Naive thymus-derived CD4-positive, alpha-beta T cell (primary cell): ENCODE data around the gene SPTY2D1. TPM values are rescaled to one million over a fixed set of nuclear protein-coding genes. Genes with fewer than 3 reads are reported as not detected.
A peak's percentile ranks its signal among the peaks of the same experiment; 100 is the strongest.

Experiments
- ATAC-seq: fragments of 150-1000 bp; cut with Tn5 transposase; 2 replicates; pipeline ENCODE4 v1.10.0; 2021; ENCODE audit warnings: mild to moderate bottlenecking, moderate library complexity
- CTCF ChIA-PET: fragments of 350-600 bp; sonication (Branson Sonifier 250); formaldehyde crosslinking; loops from one replicate; lab custom pipeline; 2021; ENCODE audit warnings: antibody characterized with exemption; lab: Charles Lee
- POLR2A ChIA-PET: fragments of 350-600 bp; sonication (Branson Sonifier 250); formaldehyde crosslinking; loops from one replicate; lab custom pipeline; 2021; ENCODE audit warnings: antibody characterized with exemption, inconsistent platforms; lab: Charles Lee
- DNase-seq, 9 donors: peaks; one replicate each; pipeline versions ENCODE4 v3.0.0 to v3.0.0-alpha.2; 2020 to 2022; ENCODE audit warnings: mixed read lengths in 1 of 9
- H3K27ac ChIP-seq: one replicate; pipeline ENCODE4 v1.7.0; 2013; ENCODE audit warnings: mild to moderate bottlenecking, low read depth, low read length, moderate library complexity
- H3K27me3 ChIP-seq, 2 donors: one replicate each; pipeline ENCODE4 v1.7.0; 2013; ENCODE audit warnings: low read length in 2 of 2, mild to moderate bottlenecking in 2 of 2, moderate library complexity in 2 of 2; ENCODE audit not compliant: control insufficient read depth in 2 of 2, insufficient read depth in 2 of 2
- H3K36me3 ChIP-seq, 3 experiments: 1 replicate in 2 of 3; 2 replicates in 1 of 3; pipeline ENCODE4 v1.7.0; 2013; ENCODE audit warnings: low read length in 3 of 3, mild to moderate bottlenecking in 3 of 3, moderate library complexity in 1 of 3; ENCODE audit not compliant: insufficient read depth in 3 of 3, control insufficient read depth in 2 of 3
- H3K4me1 ChIP-seq, 2 donors: one replicate each; pipeline ENCODE4 v1.7.0; 2013; ENCODE audit warnings: low read length in 2 of 2, mild to moderate bottlenecking in 2 of 2, moderate library complexity in 1 of 2; ENCODE audit not compliant: control insufficient read depth in 2 of 2, insufficient read depth in 2 of 2
- H3K4me3 ChIP-seq: 2 replicates; pipeline ENCODE4 v1.7.0; 2013; ENCODE audit warnings: mild to moderate bottlenecking, low read length
- H3K9me3 ChIP-seq, 3 experiments: 1 replicate in 2 of 3; 2 replicates in 1 of 3; pipeline ENCODE4 v1.7.0; 2013; ENCODE audit warnings: low read length in 3 of 3; ENCODE audit not compliant: control insufficient read depth in 2 of 3
- H3K27ac Mint-ChIP-seq, 9 donors: one replicate each; pipeline ENCODE4 v1.8.0; 2020 to 2022; ENCODE audit warnings: mixed read lengths in 9 of 9, mild to moderate bottlenecking in 8 of 9, moderate library complexity in 5 of 9, inconsistent platforms in 2 of 9
- H3K27me3 Mint-ChIP-seq, 5 donors: one replicate each; pipeline ENCODE4 v1.8.0; 2021 to 2022; ENCODE audit warnings: mixed read lengths in 5 of 5, mild to moderate bottlenecking in 1 of 5
- H3K36me3 Mint-ChIP-seq, 5 donors: one replicate each; pipeline ENCODE4 v1.8.0; 2020 to 2022; ENCODE audit warnings: mixed read lengths in 5 of 5, mild to moderate bottlenecking in 3 of 5, inconsistent platforms in 1 of 5
- H3K4me1 Mint-ChIP-seq, 7 donors: one replicate each; pipeline ENCODE4 v1.8.0; 2020 to 2022; ENCODE audit warnings: mixed read lengths in 7 of 7, mild to moderate bottlenecking in 3 of 7, inconsistent platforms in 1 of 7
- H3K4me3 Mint-ChIP-seq, 10 donors: one replicate each; pipeline ENCODE4 v1.8.0; 2020 to 2022; ENCODE audit warnings: mild to moderate bottlenecking in 10 of 10, mixed read lengths in 10 of 10, moderate library complexity in 6 of 10, inconsistent platforms in 2 of 10
- H3K9me3 Mint-ChIP-seq, 11 donors: one replicate each; pipeline ENCODE4 v1.8.0; 2020 to 2022; ENCODE audit warnings: mixed read lengths in 11 of 11, mild to moderate bottlenecking in 4 of 11, inconsistent platforms in 1 of 11, moderate library complexity in 1 of 11
- intact Hi-C, 2 donors: fragments of 100-400 bp; cut with micrococcal nuclease; formaldehyde crosslinking; loops; one replicate each; pipeline ENCODE4 v1.15.1; 2023
- polyA plus RNA-seq, 2 donors: library from polyadenylated mRNA; unstranded; fragments of 300-500 nt; fragmentation: Illumina TruSeq; gene quantifications; one replicate each; pipeline ENCODE4 v1.2.3, GENCODE V29; 2021
- total RNA-seq, 6 experiments: library from RNA in 5 of 6; stranded (reverse) in 5 of 6; gene quantifications; 1 replicate in 5 of 6; 2 replicates in 1 of 6; pipeline ENCODE4 v1.2.3 and lab custom pipeline; 2021 to 2026

SPTY2D1 gene
- total and polyA plus RNA-seq, 7 experiments from 2014 or later: 7.1 to 37.4 (median 27.1) TPM

DNA sequence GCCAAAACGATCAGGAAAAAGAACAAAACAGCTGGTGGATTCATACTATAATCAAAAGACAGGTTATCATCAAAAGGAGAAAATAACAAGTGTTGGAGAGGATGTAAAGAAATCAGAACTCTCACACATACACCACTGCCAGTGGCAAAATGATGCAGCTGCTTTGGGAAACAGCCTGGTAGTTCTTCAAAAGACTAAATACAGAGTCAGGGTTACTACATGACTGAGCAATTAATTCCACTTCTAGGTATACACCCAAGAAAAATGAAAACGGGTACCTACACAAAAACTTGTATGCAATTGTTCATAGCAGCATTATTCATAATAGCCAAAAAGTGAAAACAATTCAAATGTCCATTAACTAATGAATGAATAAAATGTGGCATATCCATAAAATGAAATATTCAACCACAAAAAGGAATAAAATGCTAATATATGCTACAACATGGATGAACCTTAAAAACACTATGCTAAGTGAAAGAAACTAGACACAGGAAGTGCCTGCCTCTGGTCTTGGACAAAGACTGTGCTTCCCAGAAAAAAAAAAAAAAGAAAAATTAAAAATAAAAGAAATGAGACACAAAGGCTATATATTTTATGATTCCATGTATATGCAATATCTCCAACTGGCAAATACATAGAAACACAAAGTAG, 53.9 kb downstream of the SPTY2D1 start:
- Mint-ChIP-seq H3K27ac (no peak overlapping the region), H3K9me3 (no peaks in the 10 kb centered on the region), H3K27me3 (no peaks in the 10 kb centered on the region)

DNA sequence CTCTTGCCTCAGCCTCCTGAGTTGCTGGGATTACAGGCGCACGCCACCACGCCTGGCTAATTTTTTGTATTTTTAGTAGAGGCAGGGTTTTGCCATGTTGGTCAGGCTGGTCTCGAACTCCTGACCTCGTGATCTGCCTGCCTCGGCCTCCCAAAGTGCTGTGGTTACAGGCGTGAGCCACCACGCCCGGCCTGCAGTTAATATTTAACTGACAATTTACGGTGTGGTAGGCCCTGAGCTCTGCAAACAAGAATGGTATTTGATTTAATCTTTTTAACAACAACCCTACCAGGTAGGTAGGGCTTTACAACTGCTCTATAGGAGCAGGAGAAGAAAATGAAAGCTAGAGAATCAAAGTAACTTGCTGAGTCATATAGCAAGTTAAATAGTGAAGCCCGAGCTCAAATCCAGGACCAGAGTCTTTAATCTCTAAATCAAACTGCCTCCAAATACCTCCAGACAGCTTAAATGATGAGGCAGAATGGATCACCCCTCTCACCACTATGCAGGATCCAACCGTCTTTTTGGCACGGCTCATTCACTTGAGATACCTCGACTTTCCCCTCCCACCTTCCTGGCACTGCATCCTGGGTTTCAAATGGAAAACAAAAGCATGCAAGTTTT, 55.1 kb downstream of the SPTY2D1 start:
- no peak overlapping the region for H3K27ac ChIP-seq

More for the DNA sequence above, 53.9 kb downstream of the SPTY2D1 start:
- Histone ChIP-seq H3K4me3 (no peak overlapping the region), H3K4me1 (no peaks in the 10 kb centered on the region), H3K36me3 (no peaks in the 10 kb centered on the region), H3K9me3 (no peaks in the 10 kb centered on the region), H3K27ac (no peak overlapping the region), H3K27me3 (no peaks in the 10 kb centered on the region)
- intact Hi-C loops: no loop called here
- Mint-ChIP-seq H3K36me3 (peaks cover 0 to 14% (median 5%) of the 10 kb centered on the region in 5 donors), H3K4me1 (peaks cover 0 to 34% (median 5%) of the 10 kb centered on the region in 7 donors), H3K4me3 (no peak overlapping the region)
- ATAC-seq: no peak
- ChIA-PET POLR2A (no interaction called here), CTCF (interaction anchor here (0.6 kb wide), 1 partner anchor 72 kb away, joined by 3 read pairs; no protein-coding TSS in a partner anchor)
- DNase-seq: no peak

DNA sequence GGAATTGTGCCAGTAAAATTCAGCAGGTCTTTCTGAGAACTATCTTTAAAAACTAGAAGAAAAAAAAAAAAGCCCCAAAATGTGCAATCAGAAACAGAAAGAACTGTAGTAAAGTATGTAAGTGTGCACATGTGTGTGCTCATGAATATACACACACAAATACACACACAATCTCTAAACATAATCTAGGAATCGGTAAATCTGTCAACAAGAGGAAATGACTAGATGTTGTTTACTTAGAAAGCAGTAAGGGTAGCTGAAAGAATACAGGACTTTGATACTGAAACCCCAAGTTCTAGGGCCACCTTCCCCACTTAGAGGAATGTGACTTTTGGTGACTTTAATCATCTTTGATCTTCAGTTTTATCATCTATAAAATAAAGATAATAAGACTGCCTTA, 58.8 kb downstream of the SPTY2D1 start:
- peak overlapping the region in 1 of 9 donors; percentile 5 for H3K27ac Mint-ChIP-seq
- no peaks in the 10 kb centered on the region for H3K9me3 Mint-ChIP-seq
- peaks cover 0 to 6% (median 0%) of the 10 kb centered on the region in 3 experiments for H3K36me3 ChIP-seq
- H3K36me3 Mint-ChIP-seq: peaks cover 0 to 39% (median 15%) of the 10 kb centered on the region in 5 donors
- intact Hi-C loops: no loop called here
- no peaks in the 10 kb centered on the region for H3K27me3 ChIP-seq
- ATAC-seq (no peak), DNase-seq (no peak)
- H3K4me1 ChIP-seq: no peaks in the 10 kb centered on the region
- no peaks in the 10 kb centered on the region for H3K27me3 Mint-ChIP-seq
- no peak overlapping the region for H3K27ac ChIP-seq
- peaks cover 0 to 43% (median 6%) of the 10 kb centered on the region in 7 donors for H3K4me1 Mint-ChIP-seq
- no peak overlapping the region for H3K4me3 ChIP-seq
- no peak overlapping the region for H3K4me3 Mint-ChIP-seq
- POLR2A ChIA-PET: no interaction called here
- CTCF ChIA-PET: no interaction called here
- H3K9me3 ChIP-seq: no peaks in the 10 kb centered on the region

More for the DNA sequence above, 55.1 kb downstream of the SPTY2D1 start:
- Histone ChIP-seq H3K9me3 (no peaks in the 10 kb centered on the region), H3K4me1 (no peaks in the 10 kb centered on the region), H3K27me3 (no peaks in the 10 kb centered on the region), H3K36me3 (peaks cover 0 to 6% (median 0%) of the 10 kb centered on the region in 3 experiments), H3K4me3 (no peak overlapping the region)
- intact Hi-C loops: loop anchor here in 1 of 2 donors (1.0 to 2.0 kb wide), 3 partner anchors 9 to 56 kb away; partner anchors contain the start of genes SPTY2D1 and UEVLD
- peaks cover 0 to 40% (median 2%) of the 10 kb centered on the region in 7 donors for H3K4me1 Mint-ChIP-seq
- DNase-seq (no peak), ATAC-seq (peak; percentile 24)
- peaks cover 0 to 19% (median 5%) of the 10 kb centered on the region in 5 donors for H3K36me3 Mint-ChIP-seq
- peak overlapping the region in 2 of 10 donors; percentile 29 to 67 for H3K4me3 Mint-ChIP-seq
- H3K9me3 Mint-ChIP-seq: no peaks in the 10 kb centered on the region
- H3K27ac Mint-ChIP-seq: peak overlapping the region in 1 of 9 donors; percentile 51
- H3K27me3 Mint-ChIP-seq: no peaks in the 10 kb centered on the region
- POLR2A ChIA-PET: interaction anchor here (0.7 kb wide), 1 partner anchor 96 kb away, joined by 3 read pairs; no protein-coding TSS in a partner anchor
- CTCF ChIA-PET: interaction anchor here (1.1 to 1.3 kb wide), 3 partner anchors 39 to 143 kb away, joined by 3 read pairs; no protein-coding TSS in a partner anchor

DNA sequence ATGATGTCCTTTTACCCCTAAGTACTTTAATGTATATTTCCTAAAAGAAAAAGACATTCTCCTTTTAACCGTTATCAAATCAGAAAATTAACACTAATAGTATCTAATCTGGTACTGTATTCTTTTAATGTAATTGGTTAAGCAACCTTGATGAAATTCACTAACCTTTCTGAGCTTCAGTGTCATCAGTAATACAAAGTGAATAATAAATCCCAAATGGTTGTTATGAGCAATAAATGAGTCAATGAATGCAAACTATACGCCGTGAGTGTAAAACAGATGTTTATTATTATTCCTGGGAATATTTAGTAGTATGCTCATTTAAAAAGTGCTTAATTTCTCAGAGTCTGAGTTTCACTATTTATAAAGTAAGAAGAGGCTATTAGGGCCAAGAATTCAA, 67.1 kb downstream of the SPTY2D1 start:
- H3K27me3 Mint-ChIP-seq: no peaks in the 10 kb centered on the region
- peaks cover 0 to 4% (median 0%) of the 10 kb centered on the region in 7 donors for H3K4me1 Mint-ChIP-seq
- intact Hi-C loops: no loop called here
- no peak overlapping the region for H3K27ac Mint-ChIP-seq
- DNase-seq (no peak), ATAC-seq (no peak)
- no peaks in the 10 kb centered on the region for H3K36me3 ChIP-seq
- H3K4me3 Mint-ChIP-seq: no peak overlapping the region
- H3K27me3 ChIP-seq: no peaks in the 10 kb centered on the region
- no peaks in the 10 kb centered on the region for H3K9me3 Mint-ChIP-seq
- H3K4me3 ChIP-seq: no peak overlapping the region
- ChIA-PET CTCF (interaction anchor here (0.6 kb wide), 1 partner anchor 113 kb away, joined by 6 read pairs; no protein-coding TSS in a partner anchor), POLR2A (no interaction called here)
- H3K4me1 ChIP-seq: no peaks in the 10 kb centered on the region
- H3K36me3 Mint-ChIP-seq: peaks cover 0 to 20% (median 5%) of the 10 kb centered on the region in 5 donors
- H3K9me3 ChIP-seq: no peaks in the 10 kb centered on the region
- no peak overlapping the region for H3K27ac ChIP-seq

DNA sequence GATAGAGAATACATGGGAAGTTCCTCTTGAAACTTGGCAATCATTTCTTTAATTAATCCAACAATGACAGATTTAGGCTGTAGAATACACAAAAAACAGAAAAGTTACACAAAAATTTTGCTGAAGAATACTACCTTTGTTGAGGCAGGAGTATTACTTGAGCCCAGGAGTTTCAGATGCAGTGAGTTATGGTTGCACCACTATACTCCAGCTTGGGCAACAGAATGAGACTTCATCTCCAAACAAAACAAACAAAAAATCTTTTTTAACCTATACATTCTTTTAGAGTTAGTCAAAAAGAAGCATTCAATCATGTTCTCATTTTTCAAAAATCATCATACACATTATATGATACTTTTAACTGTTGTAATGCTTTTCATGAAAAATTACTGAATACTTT, 67.7 kb downstream of the SPTY2D1 start:
- no peaks in the 10 kb centered on the region for H3K9me3 ChIP-seq
- H3K27ac Mint-ChIP-seq: no peak overlapping the region
- H3K27me3 ChIP-seq: no peaks in the 10 kb centered on the region
- H3K4me1 ChIP-seq: no peaks in the 10 kb centered on the region
- H3K36me3 Mint-ChIP-seq: peaks cover 0 to 15% (median 4%) of the 10 kb centered on the region in 5 donors
- no peak for DNase-seq
- ChIA-PET CTCF (no interaction called here), POLR2A (no interaction called here)
- no peak overlapping the region for H3K4me3 Mint-ChIP-seq
- peaks cover 0 to 2% (median 0%) of the 10 kb centered on the region in 7 donors for H3K4me1 Mint-ChIP-seq
- H3K4me3 ChIP-seq: no peak overlapping the region
- no peaks in the 10 kb centered on the region for H3K9me3 Mint-ChIP-seq
- ATAC-seq: no peak
- intact Hi-C loops: no loop called here
- no peak overlapping the region for H3K27ac ChIP-seq
- H3K27me3 Mint-ChIP-seq: no peaks in the 10 kb centered on the region
- H3K36me3 ChIP-seq: no peaks in the 10 kb centered on the region

DNA sequence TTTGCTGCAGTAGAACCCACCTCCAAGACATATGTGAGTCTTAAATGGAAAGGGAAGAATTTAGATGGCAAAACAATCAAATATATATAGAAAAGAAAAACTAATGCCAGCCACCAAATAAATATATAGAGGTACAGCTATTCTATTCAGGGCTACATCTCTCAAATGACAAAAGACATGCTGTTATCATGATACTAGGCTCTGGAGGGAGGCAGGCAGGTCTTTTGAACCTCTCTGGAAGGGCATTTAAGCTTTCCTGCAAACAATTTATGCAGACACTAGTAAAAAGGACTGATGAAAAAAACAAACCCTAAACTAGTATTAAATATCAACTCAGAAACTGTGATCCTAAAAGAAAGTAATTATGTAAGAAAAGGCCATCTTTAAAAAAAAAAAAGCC, 70.0 kb downstream of the SPTY2D1 start:
- Mint-ChIP-seq H3K36me3 (peaks cover 0 to 8% (median 6%) of the 10 kb centered on the region in 5 donors), H3K27me3 (no peaks in the 10 kb centered on the region), H3K4me1 (no peaks in the 10 kb centered on the region), H3K9me3 (no peaks in the 10 kb centered on the region), H3K27ac (peak overlapping the region in 2 of 9 donors; percentile 19 to 31), H3K4me3 (no peak overlapping the region)
- H3K4me3 ChIP-seq: no peak overlapping the region
- DNase-seq (no peak), ATAC-seq (no peak)
- no peak overlapping the region for H3K27ac ChIP-seq
- H3K9me3 ChIP-seq: no peaks in the 10 kb centered on the region
- intact Hi-C loops: no loop called here
- ChIA-PET POLR2A (no interaction called here), CTCF (no interaction called here)
- no peaks in the 10 kb centered on the region for H3K4me1 ChIP-seq
- H3K27me3 ChIP-seq: no peaks in the 10 kb centered on the region
- no peaks in the 10 kb centered on the region for H3K36me3 ChIP-seq
